ENCODE measurements around the gene ST6GALNAC5.
"Not testable (repeated sequence)": the region's sequence is repeated elsewhere in the genome, so short reads cannot be mapped to it uniquely, and the experiment has no call there.

The ST6GALNAC5 gene

GRCh38 chr1:76867342-76868130 is at the start of gene ST6GALNAC5:
Gene ST6GALNAC5, plus strand, starts transcription at chr1:76867480.
- DNase-seq (ENCODE audit: low read depth): no peak

- no peak for DNase-seq (ENCODE audit: low read depth)
These were observed 47.3 kb upstream of the ST6GALNAC5 start for GRCh38 chr1:76820028-76820427.

GRCh38 chr1:76822961-76823360 is 44.3 kb upstream of the ST6GALNAC5 start:
- not testable (repeated sequence) for DNase-seq (ENCODE audit: low read depth)

GRCh38 chr1:76824106-76824505 is 43.2 kb upstream of the ST6GALNAC5 start:
- no peak for DNase-seq (ENCODE audit: low read depth)

- no peak for DNase-seq (ENCODE audit: low read depth)
These were observed 41.0 kb upstream of the ST6GALNAC5 start for GRCh38 chr1:76826072-76826845.

- DNase-seq (ENCODE audit: low read depth): no peak
These were observed 40.2 kb upstream of the ST6GALNAC5 start for GRCh38 chr1:76827066-76827465.

- DNase-seq (ENCODE audit: low read depth): no peak
These were observed 36.9 kb upstream of the ST6GALNAC5 start for GRCh38 chr1:76830373-76830772.

- DNase-seq (ENCODE audit: low read depth): no peak
These were observed 34.8 kb upstream of the ST6GALNAC5 start for GRCh38 chr1:76832521-76832920.

- DNase-seq (ENCODE audit: low read depth): no peak
These were observed 34.1 kb upstream of the ST6GALNAC5 start for GRCh38 chr1:76833151-76833550.

- no peak for DNase-seq (ENCODE audit: low read depth)
These were observed 33.4 kb upstream of the ST6GALNAC5 start for GRCh38 chr1:76833856-76834255.

GRCh38 chr1:76835203-76835602 is 32.1 kb upstream of the ST6GALNAC5 start:
- DNase-seq (ENCODE audit: low read depth): peak; percentile 4

- DNase-seq (ENCODE audit: low read depth): no peak
These were observed 27.0 kb upstream of the ST6GALNAC5 start for GRCh38 chr1:76840278-76840677.

- DNase-seq (ENCODE audit: low read depth): no peak
These were observed 25.8 kb upstream of the ST6GALNAC5 start for GRCh38 chr1:76841460-76841859.

GRCh38 chr1:76843821-76844464 is 23.3 kb upstream of the ST6GALNAC5 start:
- no peak for DNase-seq (ENCODE audit: low read depth)

GRCh38 chr1:76854255-76854654 is 13.0 kb upstream of the ST6GALNAC5 start:
- no peak for DNase-seq (ENCODE audit: low read depth)

GRCh38 chr1:76856104-76856503 is 11.2 kb upstream of the ST6GALNAC5 start:
- DNase-seq (ENCODE audit: low read depth): no peak

GRCh38 chr1:76857138-76857537 is 10.1 kb upstream of the ST6GALNAC5 start:
- DNase-seq (ENCODE audit: low read depth): no peak

GRCh38 chr1:76857973-76858372 is 9.3 kb upstream of the ST6GALNAC5 start:
- no peak for DNase-seq (ENCODE audit: low read depth)

GRCh38 chr1:76861149-76861548 is 6.1 kb upstream of the ST6GALNAC5 start:
- DNase-seq (ENCODE audit: low read depth): no peak

- no peak for DNase-seq (ENCODE audit: low read depth)
These were observed 4.8 kb upstream of the ST6GALNAC5 start for GRCh38 chr1:76862447-76862846.

GRCh38 chr1:76864383-76864782 is 2.9 kb upstream of the ST6GALNAC5 start:
- no peak for DNase-seq (ENCODE audit: low read depth)

- no peak for DNase-seq (ENCODE audit: low read depth)
These were observed 1.5 kb upstream of the ST6GALNAC5 start for GRCh38 chr1:76865696-76866286.

Measured in fibroblast of gingiva (primary cell).